GM21529 (cell line): ENCODE data around the gene ADARB2.

Experiments used
- ATAC-seq: cut with Tn5 transposase; IDR thresholded peaks from one replicate; pipeline ENCODE4 v1.9.1; 2021; ENCODE audit not compliant: unreplicated experiment

ADARB2 gene

DNA sequence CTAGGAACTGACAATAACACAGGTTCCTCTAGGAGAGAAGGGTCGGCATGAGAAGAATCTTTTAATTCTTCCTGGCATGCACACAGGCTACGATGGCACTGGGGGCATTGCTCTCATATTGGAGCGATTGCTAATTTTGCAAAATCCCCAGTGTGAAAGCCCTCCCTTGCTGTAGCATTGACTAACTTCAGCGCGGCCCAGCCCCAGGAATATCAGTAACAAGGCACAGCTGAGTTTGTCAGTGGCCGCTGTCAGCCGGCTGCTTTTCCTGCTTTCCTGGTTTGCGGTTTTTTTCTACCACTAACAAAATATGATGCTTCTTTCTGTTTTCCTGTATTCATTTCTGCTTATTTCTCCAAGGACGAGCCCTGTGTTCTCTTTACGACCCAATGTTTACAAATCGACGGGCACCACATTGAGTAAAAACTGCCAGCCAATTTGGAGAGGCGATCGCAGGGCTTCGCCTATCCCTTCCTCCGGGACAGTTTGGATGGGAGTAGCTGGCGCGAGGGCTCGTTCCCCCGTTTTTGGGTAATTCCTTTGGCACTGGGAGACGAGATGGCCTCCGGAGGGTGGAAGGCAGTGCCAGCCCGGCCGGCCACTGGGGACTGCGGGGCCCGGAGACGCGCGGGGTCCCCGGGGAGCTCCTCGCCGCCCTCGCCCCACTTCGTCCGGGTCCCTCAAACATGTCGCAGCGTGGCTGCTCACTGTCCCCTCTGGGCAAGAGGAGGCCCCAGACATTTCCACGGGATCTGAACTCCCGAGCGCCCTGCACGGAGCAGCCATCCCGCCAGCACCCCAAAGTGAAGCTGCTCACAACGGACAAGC, 967 bp downstream of the ADARB2 start:
- ATAC-seq: no peak

DNA sequence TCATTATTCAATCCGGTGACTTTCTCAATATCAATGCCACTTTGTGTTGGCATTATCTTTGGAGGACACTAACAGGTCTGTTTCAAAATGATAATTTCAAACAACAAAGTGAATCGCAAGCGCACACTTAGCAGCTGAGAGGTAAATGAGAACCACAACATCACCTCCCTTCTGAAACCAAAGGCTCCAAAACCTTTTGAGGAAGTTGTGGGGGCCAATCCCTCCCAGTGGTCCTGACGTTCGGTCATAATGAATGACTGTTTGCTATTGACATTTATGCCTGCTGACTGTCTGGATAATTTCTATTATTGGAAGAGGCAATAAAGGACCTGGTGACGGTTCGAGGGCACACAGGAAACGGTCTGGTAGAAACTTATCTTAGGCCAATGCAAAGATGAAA, 1.8 kb downstream of the ADARB2 start:
- ATAC-seq: no peak

DNA sequence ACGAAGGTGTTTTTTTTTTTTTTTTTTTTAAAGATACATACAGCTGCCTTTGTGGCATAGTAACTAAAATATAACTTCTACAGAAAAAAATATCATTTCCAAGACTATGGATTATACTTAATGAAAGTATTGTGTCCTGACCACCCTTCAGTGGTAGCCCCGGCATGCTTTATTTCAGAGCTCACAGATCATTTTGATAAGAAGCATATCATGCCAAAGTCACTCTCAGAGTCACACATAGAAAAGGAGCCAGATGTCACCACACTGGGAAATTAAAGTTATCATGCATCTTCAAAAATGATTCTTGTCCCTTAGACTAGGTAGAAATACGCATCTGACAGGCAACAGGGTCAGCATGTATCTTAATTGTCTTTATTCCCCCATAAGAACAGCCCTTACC, 3.0 kb downstream of the ADARB2 start:
- ATAC-seq: no peak

DNA sequence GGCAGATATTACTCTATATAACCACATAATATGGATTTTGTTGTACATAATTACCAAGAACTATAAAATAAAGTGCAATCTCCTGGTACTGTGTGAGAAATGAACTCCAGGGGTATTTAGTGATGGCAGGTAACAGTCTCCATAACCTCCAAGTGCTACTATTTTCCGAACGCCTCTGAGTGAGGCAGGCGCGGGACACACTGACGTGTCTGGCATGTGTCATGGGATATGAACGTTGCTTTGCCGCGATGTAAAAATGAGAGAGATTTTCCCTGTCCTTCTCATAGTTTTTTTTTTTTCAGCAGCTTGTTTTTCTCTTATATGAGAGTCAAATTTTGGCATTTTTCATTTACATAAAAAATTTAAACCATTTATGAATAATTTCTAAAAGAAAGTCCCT, 3.6 kb downstream of the ADARB2 start:
- ATAC-seq: no peak

DNA sequence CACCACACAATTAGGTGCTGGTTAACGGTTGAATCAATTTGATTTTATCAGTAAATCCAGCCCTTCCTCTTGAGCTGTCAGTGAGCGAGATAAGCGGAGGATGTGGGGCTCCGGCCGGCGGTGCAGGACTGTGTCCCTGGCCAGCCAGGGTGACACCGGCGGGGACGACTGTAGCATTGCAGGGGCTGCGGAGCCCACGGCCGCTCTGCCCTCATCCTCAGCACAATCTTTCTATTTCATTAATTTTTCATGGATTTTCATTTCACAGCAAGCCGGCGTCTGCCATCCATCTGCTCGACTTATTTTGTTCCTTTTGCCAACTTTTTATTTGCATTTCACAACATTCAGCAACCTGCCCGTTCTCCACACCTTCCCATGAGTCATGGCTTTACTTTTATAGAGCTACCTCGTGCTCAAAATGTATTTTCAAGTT, 4.7 kb downstream of the ADARB2 start:
- ATAC-seq: no peak

DNA sequence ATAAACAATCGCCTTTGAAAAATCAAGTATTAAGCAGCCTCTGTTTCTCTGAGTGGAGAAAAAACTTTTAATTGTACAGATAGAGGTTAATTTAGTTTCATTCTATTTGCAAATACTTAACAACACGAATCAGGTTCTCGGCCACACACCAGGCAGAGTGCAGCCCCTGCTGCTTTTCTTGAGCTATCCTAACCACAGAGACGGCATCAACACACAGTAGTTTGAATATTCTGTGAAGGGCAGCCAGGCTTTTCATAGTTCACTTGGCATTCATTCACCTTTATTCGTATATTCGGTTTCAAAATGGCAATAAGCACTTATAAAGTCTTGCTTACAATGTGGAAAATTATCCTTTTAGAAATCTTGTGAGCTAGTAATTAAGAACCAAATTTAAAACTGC, 5.7 kb downstream of the ADARB2 start:
- no peak for ATAC-seq

DNA sequence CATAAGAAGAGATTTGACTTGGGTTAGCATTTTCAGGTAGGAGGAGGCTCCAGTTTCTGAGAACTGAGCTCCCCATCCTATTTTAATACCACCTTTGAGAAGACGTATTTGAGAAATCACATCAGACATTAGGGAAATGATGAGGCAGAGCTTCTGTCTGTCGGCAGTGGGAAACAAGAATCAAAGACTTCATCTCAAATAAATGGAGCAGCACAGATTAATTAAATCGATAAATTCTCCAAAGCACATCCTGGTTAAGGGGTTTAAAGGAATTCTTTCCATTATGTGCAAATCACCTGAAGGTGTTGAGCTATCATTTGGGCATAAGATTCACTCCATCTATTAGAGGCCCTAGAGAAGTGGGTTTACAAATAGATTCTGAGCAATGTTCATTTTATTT, 7.6 kb downstream of the ADARB2 start:
- no peak for ATAC-seq

DNA sequence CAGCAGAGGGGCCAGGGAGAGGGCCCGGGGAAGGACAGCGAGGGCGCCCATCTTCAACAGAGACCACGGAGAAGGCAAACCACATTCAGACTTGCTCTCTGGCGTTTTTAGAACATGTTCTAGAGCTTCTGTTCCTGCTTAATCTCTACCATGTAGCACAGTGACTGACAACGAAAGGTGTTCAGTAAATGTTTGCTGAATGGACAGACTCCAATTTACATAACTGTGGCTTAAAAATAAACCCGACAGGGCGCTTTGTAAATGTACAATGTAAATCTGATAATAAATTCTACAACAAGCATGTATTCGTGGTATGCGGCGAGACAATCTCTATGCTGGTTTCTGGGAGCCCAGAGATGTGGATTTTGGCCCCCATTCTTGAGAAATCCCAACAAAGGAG, 10.5 kb downstream of the ADARB2 start:
- no peak for ATAC-seq

DNA sequence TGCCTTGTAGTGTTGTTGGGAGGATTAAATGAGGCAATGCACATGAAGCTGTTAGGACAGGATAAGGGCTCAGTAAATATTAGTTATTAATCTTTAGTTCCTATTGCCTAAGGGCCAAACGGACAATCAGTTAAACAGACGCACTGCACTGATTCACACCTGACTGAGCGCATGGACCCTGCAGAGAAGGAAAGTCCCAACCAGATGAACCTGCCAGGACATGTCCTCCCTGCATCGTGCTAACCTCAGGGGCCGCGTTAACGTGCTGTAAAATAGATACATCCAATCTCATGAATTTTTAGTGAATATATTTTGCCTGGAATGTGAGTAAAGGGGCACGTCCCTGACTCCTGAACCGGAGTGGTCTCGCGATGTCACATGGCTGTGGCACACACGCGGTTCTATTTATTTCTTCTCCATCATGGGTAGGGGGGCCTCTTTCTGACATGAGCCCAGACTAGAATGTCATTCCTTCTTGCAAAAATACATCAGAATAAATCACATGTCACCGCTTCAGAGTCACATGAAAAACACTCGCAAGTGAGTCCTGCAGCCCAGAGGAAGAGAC, 12.3 kb downstream of the ADARB2 start:
- ATAC-seq: no peak

DNA sequence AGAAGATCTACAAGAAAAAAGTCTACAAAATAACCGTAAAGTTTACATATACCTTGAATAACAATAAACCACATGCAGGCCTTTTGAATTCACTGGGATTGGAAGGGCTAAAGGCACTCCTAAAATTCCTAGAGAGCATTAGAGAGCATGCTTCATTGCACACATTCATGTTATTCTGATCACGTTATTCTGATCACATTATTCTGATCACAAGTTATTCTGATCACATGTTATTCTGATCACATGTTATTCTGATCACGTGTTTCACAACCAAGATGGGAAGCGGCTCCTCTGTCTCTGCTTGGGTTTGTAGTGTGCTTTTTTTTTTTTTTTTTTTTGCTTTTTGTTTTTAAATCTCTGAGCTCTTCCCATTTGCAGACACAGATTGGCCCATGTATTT, 20.5 kb downstream of the ADARB2 start:
- ATAC-seq: no peak

DNA sequence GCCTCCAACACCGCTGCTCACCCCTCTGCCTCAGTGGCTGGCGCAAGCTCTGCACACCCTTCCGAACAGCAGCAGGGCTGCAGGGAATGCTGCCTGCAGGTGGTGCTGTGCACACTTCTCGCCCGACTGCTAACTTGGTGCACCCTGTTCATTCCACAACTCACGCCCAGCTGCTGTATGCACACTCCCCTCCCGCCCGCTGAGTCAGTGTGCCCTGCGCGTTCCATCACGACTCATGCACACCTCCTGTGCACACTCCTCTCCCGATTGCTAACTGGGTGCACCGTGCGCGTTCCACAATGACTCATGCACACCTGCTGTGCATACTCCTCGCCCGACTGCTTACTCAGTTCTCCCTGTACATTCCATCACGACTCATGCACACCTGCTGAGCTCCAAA, 21.5 kb downstream of the ADARB2 start:
- ATAC-seq: peak; percentile 88

DNA sequence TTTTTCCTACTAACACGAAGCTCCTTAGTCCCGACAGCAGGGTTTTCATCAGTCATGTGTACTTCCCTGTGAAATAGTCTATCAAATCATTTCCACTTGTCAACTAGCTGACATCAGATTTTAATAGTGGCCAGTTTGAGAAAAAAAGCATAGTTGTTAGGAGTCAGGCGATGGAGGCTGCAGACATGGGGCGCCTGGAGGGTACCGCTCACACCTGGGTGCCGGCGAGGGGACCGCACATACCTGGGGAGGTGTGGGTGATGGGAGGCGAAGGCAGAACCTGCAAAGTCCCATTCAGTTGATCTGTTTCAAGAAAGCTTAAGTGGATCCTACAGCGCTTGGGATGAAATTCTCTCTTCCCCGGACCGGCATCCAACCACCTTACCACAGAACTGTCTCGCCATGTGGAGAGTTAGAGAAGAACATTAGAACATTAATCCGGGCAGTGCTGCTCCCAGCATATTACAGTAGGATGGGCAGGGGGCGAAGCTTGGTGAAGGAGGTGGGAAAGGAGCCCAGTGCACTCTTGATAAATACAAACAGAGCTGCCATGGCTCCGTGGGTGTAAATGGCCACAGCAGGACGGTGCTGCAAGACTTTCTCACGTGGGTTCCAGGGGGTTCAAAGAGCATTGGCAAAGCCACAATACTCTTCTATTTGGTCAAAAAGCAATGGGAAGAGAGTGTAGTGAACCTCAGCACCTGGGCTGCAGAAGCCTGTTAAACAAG, 24.2 kb downstream of the ADARB2 start:
- ATAC-seq: no peak

DNA sequence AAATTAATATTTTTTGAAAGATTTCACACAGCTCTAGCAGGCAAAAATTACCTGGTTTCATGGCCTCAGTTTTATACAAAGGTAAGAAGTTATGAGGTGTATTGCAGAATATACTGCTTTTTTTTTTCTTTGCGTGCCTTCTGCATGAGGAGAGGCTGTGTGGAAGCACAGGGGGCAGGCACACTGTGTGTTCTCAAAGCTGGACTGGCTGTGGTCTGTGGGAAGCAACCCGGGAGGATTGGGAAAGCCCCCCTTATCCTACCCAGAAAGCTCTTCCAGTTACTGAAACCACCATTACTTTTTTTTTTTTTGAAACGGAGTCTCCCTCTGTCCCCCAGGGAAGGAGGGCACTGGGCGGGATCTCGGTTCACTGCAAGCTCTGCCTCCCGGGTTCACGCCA, 25.0 kb downstream of the ADARB2 start:
- ATAC-seq: no peak

DNA sequence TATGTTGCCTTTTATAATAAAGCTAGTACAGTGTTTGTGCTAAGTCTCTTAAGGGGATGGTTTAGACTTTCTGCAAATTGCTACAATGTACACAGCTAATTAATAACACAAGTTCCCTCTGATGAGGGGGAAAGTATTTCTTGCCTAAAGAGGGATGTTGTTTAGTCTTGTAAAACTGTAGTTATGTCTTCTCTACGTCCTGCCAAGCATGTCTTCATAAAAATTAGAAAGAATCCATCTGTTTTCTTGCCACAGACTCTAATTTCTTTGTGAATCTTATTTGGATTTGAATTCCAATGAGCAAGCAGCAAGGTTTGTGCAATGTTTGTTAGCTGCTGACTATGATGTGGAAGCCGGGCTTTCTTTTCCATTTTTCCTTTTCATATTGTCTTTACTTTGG, 28.2 kb downstream of the ADARB2 start:
- no peak for ATAC-seq

DNA sequence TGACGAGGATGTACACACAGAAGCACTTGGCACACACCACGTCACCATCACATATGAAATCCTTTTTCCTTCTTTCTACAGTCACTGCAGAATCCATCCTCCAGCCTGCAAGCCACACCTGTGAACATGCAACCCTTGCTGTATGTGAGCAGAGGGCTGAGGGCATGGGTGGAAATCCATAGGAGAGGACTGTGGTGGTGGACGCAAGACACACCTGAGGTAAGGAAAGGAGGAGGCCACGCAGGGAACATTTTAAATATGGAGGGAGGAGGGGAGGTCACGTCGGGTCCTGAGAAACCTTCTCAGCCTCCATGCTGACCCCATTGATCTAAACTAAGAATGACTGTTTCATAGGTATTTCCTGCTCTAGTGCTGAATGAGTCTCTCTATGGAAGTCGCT, 28.6 kb downstream of the ADARB2 start:
- ATAC-seq: no peak

DNA sequence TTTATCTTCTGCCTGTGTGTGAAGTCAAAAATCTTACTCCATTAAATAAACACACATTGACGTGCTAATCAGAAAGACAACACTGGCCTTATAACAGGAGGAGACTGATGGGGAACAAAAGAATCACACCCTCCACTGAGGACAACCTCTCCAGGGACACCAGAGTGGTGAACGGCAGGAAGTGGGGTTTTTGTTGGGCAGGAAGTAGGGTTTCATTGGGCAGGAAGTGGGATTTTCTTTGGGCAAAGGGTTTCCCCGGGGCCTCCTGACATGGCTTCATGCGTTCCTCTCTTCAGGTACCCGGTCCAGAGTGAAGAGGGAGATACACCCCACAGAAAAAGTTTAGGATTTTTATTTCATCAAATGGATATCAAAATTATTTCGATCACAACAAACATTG, 30.6 kb downstream of the ADARB2 start:
- no peak for ATAC-seq

DNA sequence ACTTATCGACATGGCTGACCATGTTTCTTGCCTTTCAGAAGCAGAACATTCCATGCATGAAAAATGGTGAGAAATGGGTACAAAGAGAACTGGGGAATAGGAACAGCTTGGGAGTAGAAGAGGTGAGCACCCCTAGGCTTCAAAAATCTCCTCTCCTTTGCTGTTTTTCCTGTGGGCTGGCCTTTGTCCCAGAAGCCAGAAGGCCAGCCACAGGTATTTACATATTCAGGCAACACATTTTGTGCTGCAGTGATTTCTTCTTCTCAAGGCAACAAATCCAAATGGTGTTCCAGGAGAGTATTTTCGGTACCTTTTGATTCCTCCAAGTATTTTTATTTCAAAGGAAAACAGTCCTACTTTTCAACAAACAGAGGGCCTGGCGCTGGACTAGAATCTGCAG, 31.1 kb downstream of the ADARB2 start:
- ATAC-seq: no peak

DNA sequence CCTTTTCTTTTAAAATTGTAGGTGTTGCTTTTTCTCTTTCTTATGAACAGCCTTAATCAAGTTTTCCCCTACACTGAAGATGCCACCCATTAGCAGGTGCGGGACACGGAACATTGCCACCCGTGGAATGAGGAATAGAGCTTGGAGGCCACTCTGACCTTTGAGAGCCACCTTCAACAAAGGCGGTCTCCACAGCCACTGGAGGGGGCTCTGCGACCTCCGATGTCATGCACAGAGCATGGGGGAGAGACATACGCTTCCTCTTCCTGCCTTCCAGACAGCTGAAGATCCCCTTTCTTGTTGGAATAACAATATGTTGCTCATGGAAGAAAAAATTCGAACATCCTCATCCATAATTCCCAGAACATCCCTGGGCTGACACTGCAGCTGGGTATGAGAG, 39.1 kb downstream of the ADARB2 start:
- no peak for ATAC-seq

DNA sequence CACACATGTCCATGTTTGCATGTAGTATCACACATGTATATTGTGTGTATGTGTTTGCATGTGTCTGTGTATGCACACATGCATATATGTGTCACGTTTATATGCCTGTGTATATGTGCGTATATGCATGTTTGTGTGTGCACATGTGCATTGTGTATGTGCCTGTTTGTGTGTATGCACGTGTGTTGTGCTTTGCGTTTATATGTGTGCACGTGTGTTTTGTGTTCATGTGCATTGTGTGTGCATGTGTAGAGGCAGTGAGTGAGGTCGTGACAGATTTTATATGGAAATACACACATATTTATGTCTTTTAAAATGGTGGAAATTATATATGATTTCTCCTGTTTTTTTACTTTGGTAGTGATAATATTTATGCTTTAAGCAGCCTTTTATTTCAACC, 41.2 kb downstream of the ADARB2 start:
- no peak for ATAC-seq

DNA sequence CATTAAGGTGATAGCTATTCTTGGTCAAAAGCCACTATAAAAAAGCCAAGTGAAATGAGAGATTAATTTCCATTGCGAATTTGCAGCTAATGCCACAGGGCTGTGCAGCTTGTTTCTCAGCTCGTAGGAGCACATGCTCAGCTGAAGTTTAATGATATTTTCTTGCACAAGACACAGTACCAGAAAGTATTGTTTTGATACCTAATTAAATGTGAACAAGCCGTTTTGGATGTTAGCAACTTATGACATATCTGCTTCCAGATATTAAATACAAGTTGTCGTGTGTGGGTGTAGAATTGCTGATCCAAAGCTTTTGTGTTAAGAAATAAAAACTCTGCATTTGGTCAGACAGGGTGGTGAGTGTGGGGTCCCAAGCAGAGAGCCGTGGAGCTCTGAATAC, 47.2 kb downstream of the ADARB2 start:
- ATAC-seq: no peak

DNA sequence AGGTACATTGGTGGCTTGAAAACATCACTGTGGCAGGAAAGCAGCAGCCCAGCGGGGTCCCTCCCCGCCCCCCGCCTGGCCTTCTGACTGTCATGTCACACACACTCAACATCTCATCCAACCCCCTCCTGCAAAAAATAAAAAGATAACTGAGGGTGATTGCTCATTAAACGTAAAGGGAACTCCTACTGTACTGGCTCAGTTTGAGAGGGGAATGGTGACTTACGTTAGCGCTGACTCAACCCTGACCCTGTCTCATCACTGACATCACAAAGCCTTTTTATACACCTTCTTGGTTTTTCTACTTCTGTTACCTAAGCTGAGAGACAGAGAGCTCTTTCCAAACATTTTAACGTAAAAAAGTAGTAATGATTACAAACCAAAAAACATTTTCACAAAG, 48.8 kb downstream of the ADARB2 start:
- ATAC-seq: no peak

DNA sequence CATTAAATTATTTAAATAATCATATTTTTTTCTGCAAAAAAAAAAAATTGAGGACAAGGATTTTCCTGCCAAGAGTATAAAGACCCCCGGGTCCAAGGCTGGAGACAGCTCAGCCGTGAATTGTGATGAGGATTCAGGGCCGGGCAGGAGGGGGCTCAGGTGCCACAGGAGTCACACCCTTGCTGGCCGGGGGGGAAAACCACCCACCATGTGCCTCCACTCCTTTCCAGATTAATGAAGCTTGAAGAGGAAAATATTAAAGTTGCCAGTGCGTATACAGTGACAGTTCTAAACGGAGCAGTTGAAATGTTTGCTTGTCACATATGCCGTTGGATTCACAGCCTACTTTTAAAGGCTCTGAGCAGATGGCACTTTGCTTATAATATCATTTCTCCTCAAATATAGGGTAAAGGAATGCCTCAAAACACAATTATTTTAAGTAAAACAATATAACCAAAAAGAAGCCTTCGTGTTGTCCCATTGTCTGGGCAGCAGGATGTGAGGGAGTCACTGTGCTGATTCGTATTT, 49.6 kb downstream of the ADARB2 start:
- no peak for ATAC-seq
